H9 (cell line): ENCODE data around the gene TTC13. TPM values are rescaled to one million over a fixed set of nuclear protein-coding genes. Genes with fewer than 3 reads are reported as not detected.

ENCODE experiments used
- DNase-seq: peaks from one replicate; pipeline ENCODE4 v3.0.0-alpha.2; 2017
- H2AFZ ChIP-seq: one replicate; pipeline ENCODE4 v1.6.1; 2013; ENCODE audit warnings: mild to moderate bottlenecking, low read length, control low read depth, moderate library complexity
- H2AK5ac ChIP-seq: 2 replicates; pipeline ENCODE4 v1.6.1; 2013; ENCODE audit warnings: low read length, control low read depth, mixed read lengths; ENCODE audit not compliant: insufficient read length
- H2BK120ac ChIP-seq: one replicate; pipeline ENCODE4 v1.6.1; 2013; ENCODE audit warnings: low read depth, mild to moderate bottlenecking, low read length, control low read depth, inconsistent platforms; ENCODE audit not compliant: poor library complexity, severe bottlenecking
- H2BK12ac ChIP-seq: 2 replicates; pipeline ENCODE4 v1.6.1; 2013; ENCODE audit warnings: low read length, control low read depth, mixed read lengths, low read depth; ENCODE audit not compliant: insufficient read length
- H2BK15ac ChIP-seq: 2 replicates; pipeline ENCODE4 v1.6.1; 2013; ENCODE audit warnings: low read depth, low read length, control low read depth
- H2BK20ac ChIP-seq: one replicate; pipeline ENCODE4 v1.6.1; 2013; ENCODE audit warnings: low read depth, mild to moderate bottlenecking, low read length, control low read depth, inconsistent platforms; ENCODE audit not compliant: poor library complexity, severe bottlenecking
- H2BK5ac ChIP-seq: 2 replicates; pipeline ENCODE4 v1.6.1; 2013; ENCODE audit warnings: low read length, control low read depth, mixed read lengths; ENCODE audit not compliant: insufficient read length
- H3K14ac ChIP-seq: 2 replicates; pipeline ENCODE4 v1.6.1; 2013; ENCODE audit warnings: low read length, control low read depth; ENCODE audit not compliant: insufficient read depth
- H3K18ac ChIP-seq: 2 replicates; pipeline ENCODE4 v1.6.1; 2013; ENCODE audit warnings: low read depth, mild to moderate bottlenecking, mixed read lengths, low read length, control low read depth; ENCODE audit not compliant: insufficient read length
- H3K23ac ChIP-seq: 2 replicates; pipeline ENCODE4 v1.6.1; 2013; ENCODE audit warnings: low read length, control low read depth, mixed read lengths, low read depth; ENCODE audit not compliant: insufficient read length
- H3K23me2 ChIP-seq: 2 replicates; pipeline ENCODE4 v1.6.1; 2013; ENCODE audit warnings: low read depth, mild to moderate bottlenecking, mixed read lengths, low read length, control low read depth; ENCODE audit not compliant: insufficient read length, poor library complexity, severe bottlenecking
- H3K27ac ChIP-seq: 2 replicates; pipeline ENCODE4 v1.5.1; 2013; ENCODE audit warnings: low read length, control low read depth, mixed read lengths, low read depth; ENCODE audit not compliant: insufficient read length
- H3K27me3 ChIP-seq: 2 replicates; pipeline ENCODE4 v1.6.1; 2013; ENCODE audit warnings: low read length, control low read depth, inconsistent platforms; ENCODE audit not compliant: insufficient read depth
- H3K4ac ChIP-seq: 2 replicates; pipeline ENCODE4 v1.6.1; 2013; ENCODE audit warnings: low read depth, mild to moderate bottlenecking, control low read depth, inconsistent platforms, low read length, moderate library complexity
- H3K4me1 ChIP-seq: 2 replicates; pipeline ENCODE4 v1.6.1; 2013; ENCODE audit warnings: low read length, control low read depth, inconsistent platforms; ENCODE audit not compliant: insufficient read depth
- H3K4me2 ChIP-seq: 2 replicates; pipeline ENCODE4 v1.6.1; 2013; ENCODE audit warnings: low read length, control low read depth, mixed read lengths; ENCODE audit not compliant: insufficient read length, insufficient read depth
- H3K56ac ChIP-seq: 2 replicates; pipeline ENCODE4 v1.6.1; 2013; ENCODE audit warnings: low read depth, mild to moderate bottlenecking, mixed read lengths, low read length, control low read depth; ENCODE audit not compliant: insufficient read length
- H3K79me1 ChIP-seq: 2 replicates; pipeline ENCODE4 v1.6.1; 2013; ENCODE audit warnings: low read depth, mild to moderate bottlenecking, moderate library complexity, low read length, control low read depth, inconsistent platforms; ENCODE audit not compliant: insufficient read depth, poor library complexity, severe bottlenecking
- H3K79me2 ChIP-seq: 2 replicates; pipeline ENCODE4 v1.6.1; 2013; ENCODE audit warnings: low read length, control low read depth, inconsistent platforms; ENCODE audit not compliant: insufficient read depth
- H3K9ac ChIP-seq: 2 replicates; pipeline ENCODE4 v1.6.1; 2013; ENCODE audit warnings: low read length, control low read depth, mixed read lengths; ENCODE audit not compliant: insufficient read length; ENCODE audit errors: extremely low read depth
- H3K9me3 ChIP-seq: one replicate; pipeline ENCODE4 v1.6.1; 2013; ENCODE audit warnings: low read depth, low read length, inconsistent platforms; ENCODE audit not compliant: control insufficient read depth
- H3T11ph ChIP-seq: one replicate; pipeline ENCODE4 v1.6.1; 2013; ENCODE audit warnings: mild to moderate bottlenecking, low read length, control low read depth, inconsistent platforms
- H4K20me1 ChIP-seq: one replicate; pipeline ENCODE4 v1.6.1; 2013; ENCODE audit not compliant: control insufficient read depth, insufficient read length, insufficient read depth
- H4K5ac ChIP-seq: 2 replicates; pipeline ENCODE4 v1.6.1; 2013; ENCODE audit warnings: low read depth, mild to moderate bottlenecking, mixed read lengths, low read length, control low read depth; ENCODE audit not compliant: insufficient read length
- H4K8ac ChIP-seq: replicated peaks from 2 replicates; pipeline ENCODE4 v1.6.1; 2013; ENCODE audit warnings: low read length, control low read depth, mixed read lengths, low read depth; ENCODE audit not compliant: insufficient read length
- H4K91ac ChIP-seq: 2 replicates; pipeline ENCODE4 v1.6.1; 2013; ENCODE audit warnings: low read depth, mild to moderate bottlenecking, moderate library complexity, mixed read lengths, low read length, control low read depth; ENCODE audit not compliant: insufficient read length
- H3K27ac Mint-ChIP-seq, 3 experiments: 2 replicates in 2 of 3; 3 replicates in 1 of 3; pipeline ENCODE4 v1.8.0; 2020 to 2021; ENCODE audit warnings: mixed read lengths in 3 of 3, mild to moderate bottlenecking in 1 of 3, moderate library complexity in 1 of 3
- H3K27me3 Mint-ChIP-seq: 2 replicates; pipeline ENCODE4 v1.8.0; 2021; ENCODE audit warnings: low read depth, mild to moderate bottlenecking, moderate library complexity, mixed read lengths
- H3K36me3 Mint-ChIP-seq, 3 experiments: 2 replicates in 2 of 3; 3 replicates in 1 of 3; pipeline ENCODE4 v1.8.0; 2020 to 2021; ENCODE audit warnings: low read depth in 3 of 3, mixed read lengths in 3 of 3; ENCODE audit not compliant: insufficient read depth in 1 of 3
- H3K4me1 Mint-ChIP-seq, 2 experiments: 2 replicates each; pipeline ENCODE4 v1.8.0; 2020; ENCODE audit warnings: mixed read lengths in 2 of 2
- H3K4me3 Mint-ChIP-seq, 2 experiments: 2 replicates in 1 of 2; 3 replicates in 1 of 2; pipeline ENCODE4 v1.8.0; 2020 to 2021; ENCODE audit warnings: mild to moderate bottlenecking in 2 of 2, mixed read lengths in 2 of 2, moderate library complexity in 1 of 2
- H3K9me3 Mint-ChIP-seq, 2 experiments: 2 replicates in 1 of 2; 3 replicates in 1 of 2; pipeline ENCODE4 v1.8.0; 2020; ENCODE audit warnings: mild to moderate bottlenecking in 2 of 2, mixed read lengths in 2 of 2, moderate library complexity in 1 of 2
- CTCF ChIP-seq: fragments of 200-600 bp; sonication (generic); conservative IDR thresholded peaks from 3 replicates; pipeline ENCODE4 v1.8.0; 2021; ENCODE audit warnings: antibody characterized with exemption, mild to moderate bottlenecking
- WGBS: extraction: QIAGEN DNeasy Blood & Tissue Kit; methylation state at CpG from one replicate; pipeline ENCODE4 v1.1.7; 2013; ENCODE audit warnings: missing lambda C conversion rate, low lambda C conversion rate, mixed read lengths; ENCODE audit not compliant: insufficient read length; ENCODE audit errors: extremely low coverage; 5-methylcytosine and 5-hydroxymethylcytosine counted together
- total RNA-seq: library from RNA; stranded (reverse); gene quantifications from 2 replicates; pipeline ENCODE4 v1.2.1, GENCODE V29; 2021

The TTC13 gene
- total RNA-seq, 1 experiment from 2014 or later: 7.6 TPM

GRCh38 chr1:231000639-231001038 lies 22.0 kb upstream of the TTC13 start:
- H3K79me1 ChIP-seq: no peaks in the 10 kb centered on the region
- no peak overlapping the region for H2AFZ ChIP-seq
- no peak overlapping the region for H3K18ac ChIP-seq
- no peak for DNase-seq
- no peak for TF ChIP-seq CTCF
- H3K27me3 ChIP-seq: no peaks in the 10 kb centered on the region
- H2BK120ac ChIP-seq: no peak overlapping the region
- no peak overlapping the region for H3K27ac ChIP-seq
- Mint-ChIP-seq H3K4me3 (no peak overlapping the region), H3K9me3 (peaks cover 23 to 29% of the 10 kb centered on the region in 2 experiments), H3K36me3 (peaks cover 0 to 21% (median 15%) of the 10 kb centered on the region in 3 experiments; a peak in 6 of 7 replicates), H3K27ac (no peak overlapping the region), H3K4me1 (no peaks in the 10 kb centered on the region), H3K27me3 (peaks cover 42% of the 10 kb centered on the region)
- no peak overlapping the region for H2AK5ac ChIP-seq
- H3K23ac ChIP-seq: no peak overlapping the region
- H3K9ac ChIP-seq: no peak overlapping the region
- H4K20me1 ChIP-seq: no peaks in the 10 kb centered on the region
- H3K23me2 ChIP-seq: no peaks in the 10 kb centered on the region
- no peak overlapping the region for H3T11ph ChIP-seq
- H2BK20ac ChIP-seq: no peak overlapping the region
- no peaks in the 10 kb centered on the region for H3K4me1 ChIP-seq
- H3K79me2 ChIP-seq: no peaks in the 10 kb centered on the region
- H3K4ac ChIP-seq: no peak overlapping the region
- no peak overlapping the region for H2BK15ac ChIP-seq
- no peak overlapping the region for H4K91ac ChIP-seq
- no peak overlapping the region for H3K4me2 ChIP-seq
- no peak overlapping the region for H4K8ac ChIP-seq
- no peak overlapping the region for H2BK5ac ChIP-seq
- no peak overlapping the region for H3K56ac ChIP-seq
- no CpG with 5 or more reads among the region's 1 CpG for WGBS
- H4K5ac ChIP-seq: no peak overlapping the region
- no peak overlapping the region for H3K14ac ChIP-seq
- no peaks in the 10 kb centered on the region for H3K9me3 ChIP-seq
- no peak overlapping the region for H2BK12ac ChIP-seq
